Esophagus muscularis mucosa (tissue), 3 donors: ENCODE measurements around the gene EPHA2.

Source experiments
- EP300 ChIP-seq: sonication (generic); formaldehyde crosslinking; IDR thresholded peaks from one replicate; pipeline ENCODE4 v1.6.1; 2017; ENCODE audit warnings: antibody characterized with exemption
- TF ChIP-seq, protein P1 (sequence below), 3 experiments: fragments of 200-600 bp in 2 of 3; fragments of 450-650 bp in 1 of 3; sonication (generic) in 2 of 3; IDR thresholded peaks; one replicate each; pipeline ENCODE4 v1.5.1; 2017 to 2019; ENCODE audit warnings: antibody characterized with exemption in 3 of 3, mild to moderate bottlenecking in 2 of 3, moderate library complexity in 1 of 3

DNA sequence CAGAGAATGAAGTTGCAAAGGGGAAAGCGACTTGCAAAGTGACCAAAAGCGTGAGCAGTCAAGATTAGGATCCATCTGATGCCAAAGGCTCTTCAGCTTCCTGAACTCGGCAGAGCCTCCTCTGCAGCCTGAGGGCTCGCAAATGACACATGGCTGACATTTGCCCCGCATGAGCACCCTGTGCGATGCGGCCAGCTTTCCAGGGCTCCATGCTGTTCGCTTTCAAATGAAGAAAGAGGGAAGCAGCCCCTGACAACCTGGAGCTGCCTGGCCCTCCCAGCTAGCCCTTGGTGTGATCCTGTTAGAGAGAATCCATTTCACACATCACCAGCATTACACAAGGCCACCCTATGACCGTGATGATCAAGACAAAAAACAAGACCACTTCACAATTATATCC lies 62.3 kb downstream of the EPHA2 start:
- TF ChIP-seq EP300: no peak
- TF ChIP-seq, protein P1, sequence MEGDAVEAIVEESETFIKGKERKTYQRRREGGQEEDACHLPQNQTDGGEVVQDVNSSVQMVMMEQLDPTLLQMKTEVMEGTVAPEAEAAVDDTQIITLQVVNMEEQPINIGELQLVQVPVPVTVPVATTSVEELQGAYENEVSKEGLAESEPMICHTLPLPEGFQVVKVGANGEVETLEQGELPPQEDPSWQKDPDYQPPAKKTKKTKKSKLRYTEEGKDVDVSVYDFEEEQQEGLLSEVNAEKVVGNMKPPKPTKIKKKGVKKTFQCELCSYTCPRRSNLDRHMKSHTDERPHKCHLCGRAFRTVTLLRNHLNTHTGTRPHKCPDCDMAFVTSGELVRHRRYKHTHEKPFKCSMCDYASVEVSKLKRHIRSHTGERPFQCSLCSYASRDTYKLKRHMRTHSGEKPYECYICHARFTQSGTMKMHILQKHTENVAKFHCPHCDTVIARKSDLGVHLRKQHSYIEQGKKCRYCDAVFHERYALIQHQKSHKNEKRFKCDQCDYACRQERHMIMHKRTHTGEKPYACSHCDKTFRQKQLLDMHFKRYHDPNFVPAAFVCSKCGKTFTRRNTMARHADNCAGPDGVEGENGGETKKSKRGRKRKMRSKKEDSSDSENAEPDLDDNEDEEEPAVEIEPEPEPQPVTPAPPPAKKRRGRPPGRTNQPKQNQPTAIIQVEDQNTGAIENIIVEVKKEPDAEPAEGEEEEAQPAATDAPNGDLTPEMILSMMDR (IDR thresholded peaks at IDR 0.05): no peak
